HFF-Myc (cell line): ENCODE measurements around the gene UNC93B1.

Experiments used
- DNase-seq: peaks from one replicate; pipeline ENCODE4 v3.0.0-alpha.2; 2011; ENCODE audit warnings: low read depth; ENCODE audit errors: extremely low read depth
- H3K4me3 ChIP-seq: replicated peaks from 2 replicates; pipeline ENCODE4 v1.5.1; 2011; ENCODE audit warnings: low read depth, mild to moderate bottlenecking, control low read depth, low read length
- TF ChIP-seq, protein P1 (sequence below): IDR thresholded peaks from 2 replicates; pipeline ENCODE4 v1.5.1; 2012; ENCODE audit warnings: mild to moderate bottlenecking, low read depth, low read length, control low read depth; ENCODE audit errors: missing control alignments

The UNC93B1 gene

DNA sequence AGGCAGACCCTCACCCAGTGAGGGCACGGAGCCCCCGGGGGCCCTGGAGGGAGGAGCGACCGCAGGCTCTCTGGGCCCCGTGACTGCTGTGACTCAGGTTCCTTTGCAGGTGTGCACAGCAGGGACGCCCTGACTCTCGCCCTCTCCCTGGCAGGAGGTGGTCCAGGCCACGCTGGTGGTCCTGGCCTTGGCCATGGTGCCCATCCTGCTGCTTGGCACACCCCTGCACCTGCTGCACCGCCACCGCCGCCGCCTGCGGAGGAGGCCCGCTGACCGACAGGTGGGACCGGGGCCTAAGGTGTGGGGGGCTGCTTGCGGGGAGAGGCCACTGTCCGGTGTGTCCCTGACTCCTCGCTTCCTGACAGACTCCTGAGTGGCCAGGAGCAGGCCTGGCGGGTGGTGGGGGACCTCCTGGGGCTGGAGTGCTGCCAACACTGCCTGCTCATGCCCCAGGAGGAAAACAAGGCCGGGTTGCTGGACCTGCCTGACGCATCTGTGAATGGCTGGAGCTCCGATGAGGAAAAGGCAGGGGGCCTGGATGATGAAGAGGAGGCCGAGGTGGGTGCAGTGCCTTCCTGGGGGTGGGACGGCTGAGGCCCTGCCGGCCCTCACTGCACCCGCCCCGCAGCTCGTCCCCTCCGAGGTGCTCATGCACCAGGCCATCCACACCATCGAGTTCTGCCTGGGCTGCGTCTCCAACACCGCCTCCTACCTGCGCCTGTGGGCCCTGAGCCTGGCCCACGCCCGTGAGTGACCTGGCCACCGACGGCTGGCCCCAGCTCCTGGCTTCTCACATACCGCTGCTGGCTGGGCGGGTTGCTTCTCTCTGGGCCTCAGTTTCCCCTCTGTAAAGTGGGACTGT is 45.8 kb upstream of the UNC93B1 start:
- H3K4me3 ChIP-seq, result no peak overlapping the region
- no peak for DNase-seq
- TF ChIP-seq, protein P1, sequence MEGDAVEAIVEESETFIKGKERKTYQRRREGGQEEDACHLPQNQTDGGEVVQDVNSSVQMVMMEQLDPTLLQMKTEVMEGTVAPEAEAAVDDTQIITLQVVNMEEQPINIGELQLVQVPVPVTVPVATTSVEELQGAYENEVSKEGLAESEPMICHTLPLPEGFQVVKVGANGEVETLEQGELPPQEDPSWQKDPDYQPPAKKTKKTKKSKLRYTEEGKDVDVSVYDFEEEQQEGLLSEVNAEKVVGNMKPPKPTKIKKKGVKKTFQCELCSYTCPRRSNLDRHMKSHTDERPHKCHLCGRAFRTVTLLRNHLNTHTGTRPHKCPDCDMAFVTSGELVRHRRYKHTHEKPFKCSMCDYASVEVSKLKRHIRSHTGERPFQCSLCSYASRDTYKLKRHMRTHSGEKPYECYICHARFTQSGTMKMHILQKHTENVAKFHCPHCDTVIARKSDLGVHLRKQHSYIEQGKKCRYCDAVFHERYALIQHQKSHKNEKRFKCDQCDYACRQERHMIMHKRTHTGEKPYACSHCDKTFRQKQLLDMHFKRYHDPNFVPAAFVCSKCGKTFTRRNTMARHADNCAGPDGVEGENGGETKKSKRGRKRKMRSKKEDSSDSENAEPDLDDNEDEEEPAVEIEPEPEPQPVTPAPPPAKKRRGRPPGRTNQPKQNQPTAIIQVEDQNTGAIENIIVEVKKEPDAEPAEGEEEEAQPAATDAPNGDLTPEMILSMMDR, result no peak

DNA sequence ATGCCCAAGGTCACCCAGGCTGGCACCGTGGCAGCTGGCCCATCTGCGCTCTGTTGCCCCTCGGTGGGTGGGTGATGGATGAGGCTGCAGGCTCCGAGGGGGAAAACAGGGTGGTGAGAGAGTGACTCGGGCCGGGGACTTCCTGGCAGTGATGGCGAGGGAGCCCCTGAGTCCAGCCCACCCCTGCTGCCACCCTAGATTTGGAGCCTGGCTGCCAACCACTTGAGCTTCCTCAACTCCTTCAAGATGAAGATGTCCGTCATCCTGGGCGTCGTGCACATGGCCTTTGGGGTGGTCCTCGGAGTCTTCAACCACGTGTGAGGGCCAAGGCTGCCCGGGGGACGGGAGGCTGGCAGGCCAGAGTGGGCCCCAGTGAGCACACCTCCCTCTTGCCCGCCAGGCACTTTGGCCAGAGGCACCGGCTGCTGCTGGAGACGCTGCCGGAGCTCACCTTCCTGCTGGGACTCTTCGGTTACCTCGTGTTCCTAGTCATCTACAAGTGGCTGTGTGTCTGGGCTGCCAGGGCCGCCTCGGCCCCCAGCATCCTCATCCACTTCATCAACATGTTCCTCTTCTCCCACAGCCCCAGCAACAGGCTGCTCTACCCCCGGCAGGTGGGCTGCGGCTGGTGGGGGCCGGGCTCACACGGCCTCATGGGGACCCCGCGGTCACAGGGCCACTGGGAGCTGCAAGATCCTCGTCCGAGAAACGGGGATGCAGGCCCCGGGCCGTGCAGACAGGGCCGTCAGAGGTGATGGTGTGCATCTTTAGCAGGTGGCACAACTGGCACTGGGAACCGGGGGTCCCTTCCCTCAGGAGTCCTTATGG is 45.0 kb upstream of the UNC93B1 start:
- TF ChIP-seq, protein P1, result no peak
- H3K4me3 ChIP-seq, result no peak overlapping the region
- no peak for DNase-seq

DNA sequence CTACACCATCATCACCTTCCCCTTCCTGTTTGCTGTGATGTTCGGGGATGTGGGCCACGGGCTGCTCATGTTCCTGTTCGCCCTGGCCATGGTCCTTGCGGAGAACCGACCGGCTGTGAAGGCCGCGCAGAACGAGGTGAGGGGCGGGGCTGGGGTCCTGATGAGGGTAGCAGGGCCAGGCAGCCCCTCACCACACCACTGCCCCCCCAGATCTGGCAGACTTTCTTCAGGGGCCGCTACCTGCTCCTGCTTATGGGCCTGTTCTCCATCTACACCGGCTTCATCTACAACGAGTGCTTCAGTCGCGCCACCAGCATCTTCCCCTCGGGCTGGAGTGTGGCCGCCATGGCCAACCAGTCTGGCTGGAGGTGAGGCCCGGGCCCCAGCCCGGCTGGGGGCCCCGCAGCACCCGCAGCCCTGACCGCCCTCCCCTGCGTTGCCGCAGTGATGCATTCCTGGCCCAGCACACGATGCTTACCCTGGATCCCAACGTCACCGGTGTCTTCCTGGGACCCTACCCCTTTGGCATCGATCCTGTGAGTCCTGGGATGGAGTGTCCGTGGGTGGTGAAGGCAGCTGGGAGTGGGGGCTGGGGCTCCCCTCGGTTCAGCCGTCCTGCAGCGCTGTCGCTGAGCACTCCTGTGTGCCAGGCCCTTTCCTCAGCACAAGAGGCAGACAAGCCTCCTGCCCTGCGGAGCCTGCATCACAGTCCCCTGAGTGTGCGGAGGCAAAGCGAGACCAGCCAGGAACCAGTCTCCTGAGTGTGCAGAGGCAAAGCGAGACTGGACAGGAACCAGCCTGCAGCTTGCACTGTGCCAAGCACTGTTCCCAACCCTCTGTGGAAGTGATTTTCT is 43.8 kb upstream of the UNC93B1 start:
- no peak overlapping the region for H3K4me3 ChIP-seq
- TF ChIP-seq, protein P1, result no peak
- no peak for DNase-seq

DNA sequence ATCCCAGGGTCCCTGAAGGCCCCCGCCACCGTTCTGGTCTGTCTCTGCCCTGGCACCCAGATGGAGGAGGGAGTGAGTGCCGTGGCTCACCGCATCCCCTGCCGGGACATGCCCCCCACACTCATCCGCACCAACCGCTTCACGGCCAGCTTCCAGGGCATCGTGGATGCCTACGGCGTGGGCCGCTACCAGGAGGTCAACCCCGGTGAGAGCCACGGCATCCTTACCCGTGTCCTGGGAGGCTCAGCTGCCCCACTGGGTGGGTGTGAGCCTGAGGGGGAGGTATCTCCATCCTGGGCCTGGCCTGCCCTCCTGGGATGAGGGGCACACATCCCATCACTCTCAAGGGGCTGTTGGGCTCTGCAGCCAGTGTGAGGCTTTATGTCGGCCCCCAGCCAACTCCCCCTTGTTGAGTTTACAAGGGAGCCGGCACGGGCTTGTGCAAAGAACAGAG is 41.0 kb upstream of the UNC93B1 start:
- no peak for DNase-seq
- no peak overlapping the region for H3K4me3 ChIP-seq
- TF ChIP-seq, protein P1, result no peak

DNA sequence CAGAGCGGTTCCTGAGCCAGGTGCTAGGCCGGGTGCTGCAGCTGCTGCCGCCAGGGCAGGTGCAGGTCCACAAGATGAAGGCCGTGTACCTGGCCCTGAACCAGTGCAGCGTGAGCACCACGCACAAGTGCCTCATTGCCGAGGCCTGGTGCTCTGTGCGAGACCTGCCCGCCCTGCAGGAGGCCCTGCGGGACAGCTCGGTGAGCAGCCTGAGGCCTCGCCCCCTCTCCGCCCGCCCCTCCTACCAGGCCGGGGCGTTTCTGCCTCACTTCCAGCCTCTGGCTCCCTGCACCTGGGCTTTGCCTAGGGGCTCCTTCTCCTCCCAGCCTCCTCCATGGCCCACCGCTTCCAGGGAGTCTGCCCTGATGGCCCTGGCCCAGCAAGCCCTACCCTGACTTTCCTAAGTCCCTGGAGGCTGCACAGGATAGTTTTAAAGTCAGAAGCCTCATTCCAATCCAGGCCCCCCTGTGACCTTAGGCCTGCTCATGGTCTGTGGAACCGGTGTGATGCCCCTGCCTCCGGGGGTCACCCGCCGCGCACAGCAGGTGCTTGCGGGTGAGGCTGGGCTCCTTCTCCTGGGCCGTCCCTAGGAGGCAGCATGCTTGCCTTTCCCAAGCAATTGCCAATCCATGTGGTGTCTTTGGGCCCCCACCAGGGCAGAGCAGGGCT is 40.4 kb upstream of the UNC93B1 start:
- TF ChIP-seq, protein P1, result no peak
- DNase-seq, result no peak
- no peak overlapping the region for H3K4me3 ChIP-seq
